ENCODE data around the gene HPDL. TPM values are rescaled to one million over a fixed set of nuclear protein-coding genes. Genes with fewer than 3 reads are reported as not detected.
A peak's percentile ranks its signal among the peaks of the same experiment; 100 is the strongest.

The HPDL gene
- total RNA-seq, 3 donors from 2014 or later, result 2.1 to 8.8 (median 7.4) TPM

- H3K36me3 ChIP-seq (ENCODE audit: low read depth), result no peaks in the 10 kb centered on the region
- H3K4me1 ChIP-seq (ENCODE audit: low read depth), result no peaks in the 10 kb centered on the region
- H3K4me3 ChIP-seq, result no peak overlapping the region
- no peak for TF ChIP-seq CTCF (IDR thresholded peaks at IDR 0.05)
- DNase-seq (no peak), ATAC-seq (no peak)
- no peaks in the 10 kb centered on the region for H3K9me3 ChIP-seq
- intact Hi-C loops (cut with DNase I, micrococcal nuclease), result no loop called here
These were observed 28.9 kb upstream of the HPDL start for GRCh38 chr1:45297666-45298356.

- TF ChIP-seq CTCF (IDR thresholded peaks at IDR 0.05), result no peak
- no peak for DNase-seq
- H3K9me3 ChIP-seq, result no peaks in the 10 kb centered on the region
- H3K36me3 ChIP-seq (ENCODE audit: low read depth), result no peaks in the 10 kb centered on the region
- H3K4me1 ChIP-seq (ENCODE audit: low read depth), result peaks cover 3% of the 10 kb centered on the region
- intact Hi-C loops (cut with DNase I, micrococcal nuclease), result no loop called here
- no peak overlapping the region for H3K4me3 ChIP-seq
- no peak for ATAC-seq
These were observed 27.4 kb upstream of the HPDL start for GRCh38 chr1:45299296-45299695.

DNA sequence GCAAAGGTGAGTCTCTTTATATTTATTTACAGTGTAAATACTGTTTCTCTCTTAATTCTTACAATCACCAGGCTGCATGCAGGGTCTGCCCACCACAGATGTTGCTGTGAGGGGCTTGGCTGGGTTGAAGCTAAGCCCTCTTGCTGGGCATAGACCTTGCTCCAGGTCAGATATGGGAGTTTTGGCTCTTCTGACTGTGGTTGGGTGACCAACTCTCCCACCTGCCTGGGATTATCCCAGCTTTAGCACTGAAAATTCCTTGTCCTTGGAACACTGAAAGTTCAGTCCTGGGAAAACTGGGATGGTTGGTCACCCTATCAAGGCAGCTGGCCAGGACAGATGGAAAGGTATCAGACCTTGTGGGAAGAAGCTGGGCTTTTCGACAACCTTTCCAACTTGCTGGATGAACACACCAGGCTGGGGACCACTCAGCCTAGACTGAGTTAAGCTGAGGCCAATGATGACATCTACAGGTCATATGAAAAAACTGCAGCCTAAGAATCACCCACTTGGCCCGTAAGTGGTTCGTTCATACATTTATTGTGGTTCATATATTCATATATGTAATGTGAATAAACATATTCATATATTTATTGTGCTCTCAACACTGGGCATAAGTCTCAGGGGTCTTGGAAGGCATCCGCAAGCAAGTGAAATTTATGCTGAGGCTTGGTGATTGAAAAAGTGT, 26.6 kb upstream of the HPDL start:
- DNase-seq (peak in 1 of 3 donors; percentile 48), ATAC-seq (no peak)
- no peak overlapping the region for H3K4me3 ChIP-seq
- no peaks in the 10 kb centered on the region for H3K9me3 ChIP-seq
- TF ChIP-seq CTCF (IDR thresholded peaks at IDR 0.05), result peak; percentile 51
- H3K36me3 ChIP-seq (ENCODE audit: low read depth), result no peaks in the 10 kb centered on the region
- peaks cover 11% of the 10 kb centered on the region for H3K4me1 ChIP-seq (ENCODE audit: low read depth)
- intact Hi-C loops (cut with DNase I, micrococcal nuclease), result loop anchor here (2.0 to 5.0 kb wide), 2 partner anchors 285 to 288 kb away; partner anchors contain the start of genes HECTD3 (in 1 of the 2) and UROD (in 1 of the 2)

DNA sequence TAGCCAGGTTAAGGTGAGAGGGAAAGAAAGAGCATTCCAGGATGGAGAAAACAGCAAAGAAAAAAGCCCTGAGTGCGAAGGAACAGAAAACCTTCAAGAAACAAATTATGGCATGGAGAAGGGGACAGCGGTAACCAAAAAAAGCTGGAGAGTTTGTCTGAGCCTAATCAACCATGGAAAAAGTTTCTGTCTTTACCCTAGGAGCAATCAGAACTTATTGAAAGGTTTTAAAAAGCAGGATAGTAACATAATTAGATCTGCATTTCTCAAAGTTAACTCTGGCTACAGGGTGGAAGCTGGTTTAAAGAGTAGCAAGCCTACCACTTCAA, 26.1 kb upstream of the HPDL start:
- ATAC-seq, result no peak
- Histone ChIP-seq H3K9me3 (no peaks in the 10 kb centered on the region), H3K4me3 (no peak overlapping the region), H3K4me1 (ENCODE audit: low read depth) (peaks cover 11% of the 10 kb centered on the region), H3K36me3 (ENCODE audit: low read depth) (no peaks in the 10 kb centered on the region)
- no peak for DNase-seq
- no peak for TF ChIP-seq CTCF (IDR thresholded peaks at IDR 0.05)
- intact Hi-C loops (cut with DNase I, micrococcal nuclease), result loop anchor here (2.0 to 5.0 kb wide), 2 partner anchors 286 to 288 kb away; partner anchors contain the start of genes HECTD3 (in 1 of the 2) and UROD (in 1 of the 2)

GRCh38 chr1:45302505-45303150, 24.1 kb upstream of the HPDL start:
- ATAC-seq (no peak), DNase-seq (peak in 2 of 3 donors; percentile 15 to 40)
- Histone ChIP-seq H3K36me3 (ENCODE audit: low read depth) (no peaks in the 10 kb centered on the region), H3K4me1 (ENCODE audit: low read depth) (peaks cover 11% of the 10 kb centered on the region), H3K9me3 (no peaks in the 10 kb centered on the region), H3K4me3 (peak overlapping the region; percentile 43)
- intact Hi-C loops (cut with DNase I, micrococcal nuclease), result loop anchor here in 1 of 2 donors (5.0 kb wide), 1 partner anchor 290 kb away; the partner anchor contains the start of genes HECTD3 and UROD
- TF ChIP-seq CTCF (IDR thresholded peaks at IDR 0.05), result no peak
